GM12878 (cell line): Measurements from ENCODE around the gene ATAD5. TPM values are rescaled to one million over a fixed set of nuclear protein-coding genes. Genes with fewer than 3 reads are reported as not detected.

Experiments
- ATAC-seq: fragments of 200-7000 bp; cut with Tn5 transposase; 3 replicates; pipeline ENCODE4 v1.9.1; 2020; ENCODE audit warnings: mild to moderate bottlenecking, moderate library complexity
- BruUV-seq: library from RNA; stranded (reverse); fragments of 400-500 nt; replicated peaks from 2 replicates; lab custom pipeline; 2021; lab: Mats Ljungman, UMichigan
- CTCF ChIA-PET: fragments of 300-600 bp; sonication (Branson Sonifier 250); formaldehyde crosslinking; extraction: SDS; loops from one replicate; lab custom pipeline; 2021; ENCODE audit warnings: inconsistent platforms; lab: Yijun Ruan, JAX
- POLR2A ChIA-PET: fragments of 350-600 bp; formaldehyde crosslinking; extraction: SDS; loops from one replicate; lab custom pipeline; 2021; ENCODE audit warnings: inconsistent platforms; lab: Charles Lee
- RAD21 ChIA-PET: fragments of 300-600 bp; sonication (Branson Sonifier 250); formaldehyde crosslinking; loops from one replicate; lab custom pipeline; 2023; ENCODE audit warnings: antibody characterized with exemption; ENCODE audit not compliant: unreplicated experiment; lab: Charles Lee
- SMC1A ChIA-PET: fragments of 300-600 bp; sonication (Branson Sonifier 250); formaldehyde crosslinking; loops from one replicate; lab custom pipeline; 2023; ENCODE audit not compliant: unreplicated experiment, uncharacterized antibody; lab: Charles Lee
- DNase-seq: peaks from one replicate; pipeline ENCODE4 v3.0.0-alpha.2; 2011; ENCODE audit warnings: low read depth, low spot score
- FAIRE-seq: peaks from 3 replicates; lab custom pipeline; 2011; peaks lifted over from hg19 to GRCh38; lab: Jason Lieb, UNC
- H2AFZ ChIP-seq: 2 replicates; pipeline ENCODE4 v1.6.0; 2011; ENCODE audit warnings: low read depth, low read length, control low read depth; ENCODE audit not compliant: control insufficient read depth
- H3K27ac ChIP-seq: 2 replicates; pipeline ENCODE4 v1.5.1; 2011; ENCODE audit warnings: control low read depth; ENCODE audit not compliant: control insufficient read depth, insufficient read depth
- H3K27me3 ChIP-seq, 2 experiments: replicated peaks in 1 of 2; 2 replicates each; pipeline versions ENCODE4 v1.6.0 to v1.6.1; 2011; ENCODE audit warnings: low read length in 1 of 2; ENCODE audit not compliant: control insufficient read depth in 2 of 2, insufficient read depth in 2 of 2
- H3K36me3 ChIP-seq, 2 experiments: 2 replicates each; pipeline ENCODE4 v1.5.1; 2011; ENCODE audit warnings: low read length in 1 of 2; ENCODE audit not compliant: control insufficient read depth in 2 of 2, insufficient read depth in 2 of 2
- H3K4me1 ChIP-seq: 2 replicates; pipeline ENCODE4 v1.6.1; 2011; ENCODE audit warnings: mild to moderate bottlenecking, low read length, moderate library complexity, mixed read lengths; ENCODE audit not compliant: control insufficient read depth, insufficient read depth
- H3K4me2 ChIP-seq: 2 replicates; pipeline ENCODE4 v1.6.0; 2011; ENCODE audit warnings: control low read depth; ENCODE audit not compliant: control insufficient read depth, insufficient read depth
- H3K4me3 ChIP-seq: fragments of 200-600 bp; sonication (generic); 2 replicates; pipeline ENCODE4 v1.5.1; 2016
- H3K79me2 ChIP-seq: 2 replicates; pipeline ENCODE4 v1.6.0; 2011; ENCODE audit warnings: low read length; ENCODE audit not compliant: control insufficient read depth, insufficient read depth
- H3K9ac ChIP-seq: 2 replicates; pipeline ENCODE4 v1.8.0; 2011; ENCODE audit warnings: low read length, control low read depth, mixed read lengths; ENCODE audit not compliant: control insufficient read depth, insufficient read depth
- H3K9me3 ChIP-seq: replicated peaks from 3 replicates; pipeline ENCODE4 v1.5.1; 2011; ENCODE audit warnings: mild to moderate bottlenecking, low read length; ENCODE audit not compliant: control insufficient read depth, insufficient read depth
- H4K20me1 ChIP-seq: 2 replicates; pipeline ENCODE4 v1.6.0; 2011; ENCODE audit not compliant: control insufficient read depth, insufficient read depth
- CBX5 ChIP-seq: sonication (generic); IDR thresholded peaks from 2 replicates; pipeline ENCODE4 v1.6.1; 2016; ENCODE audit warnings: low read depth, moderate library complexity, mild to moderate bottlenecking, inconsistent platforms
- ESRRA ChIP-seq: IDR thresholded peaks from 2 replicates; pipeline ENCODE4 v1.6.1; 2012; ENCODE audit warnings: mild to moderate bottlenecking, low read length, improper control_type of control experiment
- KLF5 ChIP-seq: fragments of 450-650 bp; IDR thresholded peaks from 2 replicates; pipeline ENCODE4 v1.6.1; 2014; ENCODE audit warnings: mild to moderate bottlenecking; ENCODE audit not compliant: partially characterized antibody
- LARP7 ChIP-seq: fragments of 450-650 bp; IDR thresholded peaks from 2 replicates; pipeline ENCODE4 v1.6.1; 2017; ENCODE audit warnings: mild to moderate bottlenecking
- MLLT1 ChIP-seq: fragments of 450-650 bp; IDR thresholded peaks from 2 replicates; pipeline ENCODE4 v1.6.1; 2016; ENCODE audit warnings: mild to moderate bottlenecking
- NR2C1 ChIP-seq: fragments of 450-650 bp; IDR thresholded peaks from 2 replicates; pipeline ENCODE4 v1.6.1; 2017; ENCODE audit warnings: antibody characterized with exemption, mild to moderate bottlenecking, moderate library complexity
- POLR2AphosphoS5 ChIP-seq: IDR thresholded peaks from 2 replicates; pipeline ENCODE4 v1.6.1; 2011; ENCODE audit warnings: mild to moderate bottlenecking, low read length, inconsistent platforms
- REST ChIP-seq: IDR thresholded peaks from 2 replicates; pipeline ENCODE4 v1.6.1; 2012; ENCODE audit warnings: mild to moderate bottlenecking, low read depth, low read length
- STAT3 ChIP-seq: IDR thresholded peaks from 2 replicates; pipeline ENCODE4 v1.6.1; 2011; ENCODE audit warnings: low read depth, low read length, improper control_type of control experiment
- TARDBP ChIP-seq: IDR thresholded peaks from 2 replicates; pipeline ENCODE4 v1.6.1; 2016; ENCODE audit warnings: borderline replicate concordance
- TCF7 ChIP-seq: IDR thresholded peaks from 2 replicates; pipeline ENCODE4 v1.6.1; 2014; ENCODE audit warnings: antibody characterized with exemption, borderline replicate concordance
- WGBS: methylation state at CpG from one replicate; pipeline ENCODE4 v1.1.6; 2016; ENCODE audit warnings: low lambda C conversion rate; ENCODE audit not compliant: insufficient replicate concordance, insufficient coverage; ENCODE audit errors: missing lambda C conversion rate; 5-methylcytosine and 5-hydroxymethylcytosine counted together
- in situ Hi-C: fragments of 300-500 bp; cut with MboI; formaldehyde crosslinking; loops from 9 replicates; pipeline ENCODE4 v1.14.3; 2018; ENCODE audit warnings: mixed read lengths
- intact Hi-C: fragments of 100-400 bp; cut with micrococcal nuclease; formaldehyde crosslinking; loops from one replicate; pipeline ENCODE4 v1.14.2; 2022; ENCODE audit not compliant: unreplicated experiment
- polyA plus RNA-seq, 11 experiments: library from polyadenylated mRNA; depleted of rRNA in 4 of 11; unstranded in 6 of 11; stranded (reverse) in 5 of 11; fragments of >200 nt; fragmentation: Nextera tagmentation in 4 of 11; fragmentation: Illumina TruSeq in 1 of 11; extraction: Ambion mirVana in 4 of 11; extraction: Trizol in 1 of 11; gene quantifications; 1 replicate in 1 of 11; 2 replicates in 10 of 11; pipeline versions ENCODE4 v1.2.1 to v1.2.3, GENCODE V29; 2011 to 2016; ENCODE audit warnings: inconsistent platforms in 2 of 11, missing spikeins in 2 of 11, low read depth in 1 of 11
- total RNA-seq, 4 experiments: library from RNA; depleted of rRNA in 3 of 4; stranded (reverse); fragments of >200 nt in 3 of 4; fragmentation: Illumina TruSeq in 1 of 4; extraction: Trizol in 1 of 4; gene quantifications; 2 replicates each; pipeline versions ENCODE4 v1.2.1 to v1.2.3, GENCODE V29; 2013 to 2021

Gene ATAD5
- total and polyA plus RNA-seq, 10 of the 15 experiments (the other 5 are each of a cell fraction or from before 2014, with no cell fraction given), result 3.8 to 19.7 (median 13.2) TPM

- no peak for TF ChIP-seq REST
- no peak for TF ChIP-seq TARDBP
- TF ChIP-seq KLF5, result no peak
Measured at GRCh38 chr17:30793282-30793977, 38.3 kb upstream of the ATAD5 start (continued).

- FAIRE-seq (no peak), DNase-seq (no peak), ATAC-seq (no peak)
- ChIA-PET POLR2A (no interaction called here), RAD21 (no interaction called here), SMC1A (interaction anchor here (0.5 kb wide), 1 partner anchor 34 kb away, joined by 3 read pairs; no protein-coding TSS in a partner anchor), CTCF (no interaction called here)
- H4K20me1 ChIP-seq, result no peaks in the 10 kb centered on the region
- no peaks in the 10 kb centered on the region for H3K4me1 ChIP-seq
- no TSS peak for BruUV-seq
- no peak overlapping the region for H3K4me2 ChIP-seq
- peaks cover 5 to 24% of the 10 kb centered on the region in 2 experiments for H3K36me3 ChIP-seq
- no peak for TF ChIP-seq NR2C1
- no peak for TF ChIP-seq LARP7
- no peak for TF ChIP-seq POLR2AphosphoS5
- TF ChIP-seq STAT3, result no peak
- TF ChIP-seq MLLT1, result no peak
- no peak for TF ChIP-seq CBX5
- no peak for TF ChIP-seq ESRRA
- TF ChIP-seq TCF7, result no peak
- no peaks in the 10 kb centered on the region for H3K79me2 ChIP-seq
- no peaks in the 10 kb centered on the region for H3K27me3 ChIP-seq
- 89% methylated on average over 5 of the region's 5 CpGs for WGBS
- H3K27ac ChIP-seq, result no peak overlapping the region
- no peak overlapping the region for H3K4me3 ChIP-seq
- in situ Hi-C loops (no loop called here), intact Hi-C loops (no loop called here)
- H2AFZ ChIP-seq, result no peak overlapping the region
- H3K9ac ChIP-seq, result no peak overlapping the region
- H3K9me3 ChIP-seq, result no peaks in the 10 kb centered on the region
Measured at GRCh38 chr17:30794372-30794771, 37.4 kb upstream of the ATAD5 start.
